HepG2 (cell line): ENCODE results near the gene MLANA. TPM values are rescaled to one million over a fixed set of nuclear protein-coding genes. Genes with fewer than 3 reads are reported as not detected.

Source experiments
- ADNP ChIP-seq: sonication (generic); formaldehyde crosslinking; IDR thresholded peaks from 2 replicates; pipeline ENCODE4 v1.4.0; 2020; ENCODE audit warnings: missing genetic modification reagents
- CC2D1A ChIP-seq: sonication (generic); formaldehyde crosslinking; IDR thresholded peaks from 2 replicates; pipeline ENCODE4 v1.8.1; 2023; ENCODE audit warnings: mild to moderate bottlenecking, missing genetic modification reagents
- FUBP1 ChIP-seq: sonication (generic); formaldehyde crosslinking; IDR thresholded peaks from 2 replicates; pipeline ENCODE4 v1.5.1; 2020; ENCODE audit warnings: missing genetic modification reagents, mild to moderate bottlenecking, borderline replicate concordance
- GATAD1 ChIP-seq: IDR thresholded peaks from 2 replicates; pipeline ENCODE4 v1.6.1; 2016; ENCODE audit warnings: missing genetic modification reagents, missing compliant biosample characterization
- HMGXB3 ChIP-seq: sonication (generic); formaldehyde crosslinking; IDR thresholded peaks from 2 replicates; pipeline ENCODE4 v1.4.0; 2020; ENCODE audit warnings: missing genetic modification reagents, borderline replicate concordance
- HNRNPL ChIP-seq: fragments of 200-400 bp; formaldehyde crosslinking; IDR thresholded peaks from 2 replicates; pipeline ENCODE4 v1.6.1; 2017; ENCODE audit warnings: mild to moderate bottlenecking, low read depth, low read length
- PCBP1 ChIP-seq: fragments of 200-400 bp; formaldehyde crosslinking; IDR thresholded peaks from 2 replicates; pipeline ENCODE4 v1.6.1; 2017; ENCODE audit warnings: mild to moderate bottlenecking, low read depth, low read length, borderline replicate concordance
- PCBP2 ChIP-seq: fragments of 200-400 bp; formaldehyde crosslinking; optimal IDR thresholded peaks from 2 replicates; pipeline ENCODE3; 2018; ENCODE audit warnings: low read length, low read depth; ENCODE audit not compliant: poor library complexity, severe bottlenecking
- PTBP1 ChIP-seq: fragments of 200-400 bp; formaldehyde crosslinking; IDR thresholded peaks from 2 replicates; pipeline ENCODE4 v1.6.1; 2018; ENCODE audit warnings: low read length, low read depth; ENCODE audit not compliant: poor library complexity, severe bottlenecking
- RNF219 ChIP-seq: sonication (generic); formaldehyde crosslinking; IDR thresholded peaks from 2 replicates; pipeline ENCODE4 v1.5.0; 2020; ENCODE audit warnings: mild to moderate bottlenecking, missing genetic modification reagents
- SMAD1 ChIP-seq: sonication (generic); formaldehyde crosslinking; IDR thresholded peaks from 2 replicates; pipeline ENCODE4 v1.4.0; 2020; ENCODE audit warnings: missing genetic modification reagents, low read depth, mild to moderate bottlenecking, borderline replicate concordance
- SP2 ChIP-seq: sonication (generic); formaldehyde crosslinking; IDR thresholded peaks from 2 replicates; pipeline ENCODE4 v1.5.1; 2020; ENCODE audit warnings: mild to moderate bottlenecking, missing genetic modification reagents
- TFDP2 ChIP-seq: sonication (generic); formaldehyde crosslinking; IDR thresholded peaks from 2 replicates; pipeline ENCODE4 v1.4.0; 2020; ENCODE audit warnings: missing genetic modification reagents
- TIGD3 ChIP-seq: sonication (generic); formaldehyde crosslinking; IDR thresholded peaks from 2 replicates; pipeline ENCODE4 v1.5.1; 2020; ENCODE audit warnings: mild to moderate bottlenecking, missing genetic modification reagents, borderline replicate concordance
- ZNF235 ChIP-seq: sonication (generic); formaldehyde crosslinking; IDR thresholded peaks from 2 replicates; pipeline ENCODE4 v1.8.1; 2023; ENCODE audit warnings: mild to moderate bottlenecking, missing genetic modification reagents, borderline replicate concordance
- ZNF414 ChIP-seq: sonication (generic); formaldehyde crosslinking; IDR thresholded peaks from 2 replicates; pipeline ENCODE4 v1.5.0; 2020; ENCODE audit warnings: missing genetic modification reagents
- ZNF430 ChIP-seq: sonication (generic); formaldehyde crosslinking; IDR thresholded peaks from 2 replicates; pipeline ENCODE4 v1.9.0; 2021; ENCODE audit warnings: mild to moderate bottlenecking, missing genetic modification reagents
- polyA plus RNA-seq, 8 experiments: library from polyadenylated mRNA; depleted of rRNA in 3 of 8; stranded (reverse) in 7 of 8; unstranded in 1 of 8; fragments of >200 nt; fragmentation: Illumina TruSeq in 4 of 8; extraction: Trizol in 4 of 8; gene quantifications; 2 replicates each; pipeline versions ENCODE4 v1.2.1 to v1.2.3, GENCODE V29; 2011 to 2016; ENCODE audit warnings: low read depth in 4 of 8, missing spikeins in 1 of 8, mixed read lengths in 1 of 8; ENCODE audit not compliant: insufficient read depth in 1 of 8
- total RNA-seq, 5 experiments: library from RNA; depleted of rRNA; stranded (reverse); fragments of >200 nt; fragmentation: Illumina TruSeq; extraction: Trizol; gene quantifications; 2 replicates each; pipeline ENCODE4 v1.2.3, GENCODE V29; 2016; ENCODE audit warnings: low read depth in 1 of 5

The MLANA gene
- total and polyA plus RNA-seq, 2 of the 13 experiments (the other 11 are each of a cell fraction or from before 2014, with no cell fraction given): 0.11 to 0.18 TPM

- TF ChIP-seq TFDP2 (CRISPR knock-in tag) (peak; percentile 31; the same call in 1 of the 2 replicates), PTBP1 (no peak), CC2D1A (CRISPR knock-in tag) (no peak), HNRNPL (no peak), GATAD1 (CRISPR knock-in tag) (no peak), PCBP1 (no peak), RNF219 (CRISPR knock-in tag) (no peak), HMGXB3 (CRISPR knock-in tag) (peak; percentile 82; the same call in 1 of the 2 replicates), FUBP1 (CRISPR knock-in tag) (no peak), TIGD3 (no peak), ADNP (CRISPR knock-in tag) (no peak), PCBP2 (no peak), ZNF430 (CRISPR knock-in tag) (no peak), ZNF235 (CRISPR knock-in tag) (no peak), SMAD1 (CRISPR knock-in tag) (no peak), ZNF414 (no peak), SP2 (no peak)
These were observed 3.0 kb downstream of the MLANA start (continued) for GRCh38 chr9:5893591-5894236.
